K562 treated with DMSO at 1 percent for 4 hours (cell line): ENCODE measurements around the gene CCND1. TPM values are rescaled to one million over a fixed set of nuclear protein-coding genes. Genes with fewer than 3 reads are reported as not detected.

Source experiments
- total RNA-seq: library from RNA; unstranded; fragments of 300-600 nt; gene quantifications from 2 replicates; pipeline ENCODE4 v1.2.3, GENCODE V29; 2022; ENCODE audit not compliant: insufficient read depth

The CCND1 gene
- 1.8 and 8.4 TPM in 2 replicates for total RNA-seq

GRCh38 chr11:69640995-69641581 is at the start of gene CCND1:
TSS of gene CCND1 (plus strand) at chr11:69641156. CDS start at chr11:69641314, 158 bp downstream.

GRCh38 chr11:69674886-69675714 is 34.1 kb downstream of the CCND1 start, which contains the start of gene LTO1:
TSS of gene LTO1 (minus strand) at chr11:69675353. CDS start at chr11:69675239, 114 bp downstream.

Other genes with a start within 250 kb of the CCND1 start
- gene LINC01488, start 159.5 kb upstream of the CCND1 start, total RNA-seq: not detected in 2 replicates
- 10.5 and 16.7 TPM in 2 replicates for gene LTO1, start 34.2 kb downstream of the CCND1 start, total RNA-seq
- not detected in 2 replicates for gene FGF19, start 62.9 kb downstream of the CCND1 start, total RNA-seq
- gene FGF4, start 134.2 kb downstream of the CCND1 start, total RNA-seq: not detected in 2 replicates
- gene FGF3, start 178.3 kb downstream of the CCND1 start, total RNA-seq: not detected in 2 replicates